RWPE1 (cell line): ENCODE measurements around the gene HHATL.

Source experiments
- CTCF ChIA-PET: fragments of 350-600 bp; sonication (Branson Sonifier 250); formaldehyde crosslinking; extraction: SDS; loops from one replicate; lab custom pipeline; 2021; lab: Yijun Ruan, JAX
- POLR2A ChIA-PET: fragments of 400-600 bp; formaldehyde crosslinking; extraction: SDS; loops from one replicate; lab custom pipeline; 2020; ENCODE audit warnings: antibody characterized with exemption; ENCODE audit not compliant: low non-redundant PET; lab: Yijun Ruan, JAX
- DNase-seq: peaks from one replicate; pipeline ENCODE4 v3.0.0; 2012; ENCODE audit warnings: low spot score
- H3K27ac ChIP-seq: fragments of 450-650 bp; 2 replicates; pipeline ENCODE4 v1.5.1; 2017
- TF ChIP-seq, protein P1 (sequence below): fragments of 450-650 bp; conservative IDR thresholded peaks from 2 replicates; pipeline ENCODE4 v1.5.1; 2017; ENCODE audit warnings: low read depth, mild to moderate bottlenecking

HHATL gene

DNA sequence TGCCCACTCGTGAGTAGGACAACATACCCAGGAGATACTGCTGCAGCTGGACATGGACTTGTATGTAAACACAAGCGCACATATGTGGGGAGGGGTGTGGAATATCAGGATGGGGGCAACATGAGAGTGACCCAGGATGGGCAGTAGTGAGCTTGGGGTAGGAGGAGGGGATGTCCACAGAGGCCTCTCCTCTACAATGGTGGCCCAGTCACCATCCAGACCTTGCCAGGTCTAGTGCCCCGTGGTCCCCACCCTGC, 49.4 kb downstream of the HHATL start:
- CTCF ChIA-PET, result no interaction called here
- POLR2A ChIA-PET, result no interaction called here
- peak overlapping the region; percentile 86 for H3K27ac ChIP-seq
- DNase-seq, result no peak
- TF ChIP-seq, protein P1, sequence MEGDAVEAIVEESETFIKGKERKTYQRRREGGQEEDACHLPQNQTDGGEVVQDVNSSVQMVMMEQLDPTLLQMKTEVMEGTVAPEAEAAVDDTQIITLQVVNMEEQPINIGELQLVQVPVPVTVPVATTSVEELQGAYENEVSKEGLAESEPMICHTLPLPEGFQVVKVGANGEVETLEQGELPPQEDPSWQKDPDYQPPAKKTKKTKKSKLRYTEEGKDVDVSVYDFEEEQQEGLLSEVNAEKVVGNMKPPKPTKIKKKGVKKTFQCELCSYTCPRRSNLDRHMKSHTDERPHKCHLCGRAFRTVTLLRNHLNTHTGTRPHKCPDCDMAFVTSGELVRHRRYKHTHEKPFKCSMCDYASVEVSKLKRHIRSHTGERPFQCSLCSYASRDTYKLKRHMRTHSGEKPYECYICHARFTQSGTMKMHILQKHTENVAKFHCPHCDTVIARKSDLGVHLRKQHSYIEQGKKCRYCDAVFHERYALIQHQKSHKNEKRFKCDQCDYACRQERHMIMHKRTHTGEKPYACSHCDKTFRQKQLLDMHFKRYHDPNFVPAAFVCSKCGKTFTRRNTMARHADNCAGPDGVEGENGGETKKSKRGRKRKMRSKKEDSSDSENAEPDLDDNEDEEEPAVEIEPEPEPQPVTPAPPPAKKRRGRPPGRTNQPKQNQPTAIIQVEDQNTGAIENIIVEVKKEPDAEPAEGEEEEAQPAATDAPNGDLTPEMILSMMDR, result no peak

DNA sequence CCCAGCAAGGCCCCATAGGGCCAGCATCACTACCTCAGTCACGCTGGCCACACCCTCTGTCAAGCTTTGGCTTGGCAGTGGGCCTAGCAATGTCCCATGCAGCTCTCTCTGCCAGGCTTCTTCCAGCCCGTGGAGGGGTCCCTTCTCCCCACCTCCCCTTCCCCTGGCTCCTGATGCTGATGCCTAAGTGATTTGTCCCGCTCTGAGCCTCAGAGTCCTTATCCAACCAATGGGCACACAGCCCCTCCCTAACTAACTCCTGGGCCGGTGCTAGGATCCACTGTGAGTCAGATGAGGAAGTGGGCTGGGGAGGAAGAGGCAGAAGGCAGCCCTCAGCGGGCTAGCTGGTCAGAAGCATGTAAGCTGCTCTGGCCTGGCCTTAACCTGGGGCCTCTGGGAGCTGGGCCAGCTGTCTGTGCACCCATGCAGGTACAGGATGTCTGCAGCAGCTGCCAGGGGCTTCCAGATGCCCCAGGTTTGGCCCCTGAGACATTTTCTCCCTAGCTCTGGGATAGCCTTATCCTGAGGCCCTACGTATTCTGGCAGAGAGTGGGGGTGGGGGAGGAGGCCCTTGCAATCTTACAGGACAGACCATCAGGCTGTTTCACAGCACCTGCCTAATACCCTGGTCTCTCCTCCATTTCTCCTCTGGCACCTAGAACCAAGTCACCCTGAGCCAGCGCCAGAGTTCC, 49.8 kb downstream of the HHATL start:
- TF ChIP-seq, protein P1, result no peak
- peak; percentile 68 for DNase-seq
- peak overlapping the region; percentile 86 for H3K27ac ChIP-seq
- ChIA-PET CTCF (interaction anchor here (0.7 kb wide), 1 partner anchor 91 kb away, joined by 5 read pairs; no protein-coding TSS in a partner anchor), POLR2A (interaction anchor here (0.6 to 0.7 kb wide), 2 partner anchors 53 to 93 kb away, joined by 3 read pairs; partner anchors contain the start of gene NKTR)

DNA sequence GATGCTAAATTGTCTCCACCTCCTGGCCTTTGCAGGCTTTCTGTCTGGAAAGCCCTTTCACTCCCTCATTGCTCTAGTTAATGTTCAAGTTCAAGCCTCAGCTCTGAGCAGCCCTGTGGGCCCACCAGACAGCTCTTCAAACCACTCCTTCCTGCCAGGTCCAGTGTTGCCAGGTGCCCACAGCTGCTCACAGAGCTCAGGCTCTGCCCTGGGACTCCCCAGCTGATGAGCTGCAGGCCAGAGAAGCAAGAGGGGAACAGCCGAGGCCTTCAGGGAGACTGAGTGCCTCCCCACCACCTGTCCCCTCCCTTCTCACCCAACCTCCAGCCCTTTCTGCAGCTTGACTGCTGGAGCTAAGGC, 50.4 kb downstream of the HHATL start:
- POLR2A ChIA-PET, result interaction anchor here (0.7 kb wide), 1 partner anchor 52 kb away, joined by 3 read pairs; the partner anchor contains the start of gene NKTR
- CTCF ChIA-PET, result interaction anchor here (0.7 kb wide), 1 partner anchor 92 kb away, joined by 5 read pairs; no protein-coding TSS in a partner anchor
- peak overlapping the region; percentile 86 for H3K27ac ChIP-seq
- DNase-seq, result no peak
- TF ChIP-seq, protein P1, result no peak

DNA sequence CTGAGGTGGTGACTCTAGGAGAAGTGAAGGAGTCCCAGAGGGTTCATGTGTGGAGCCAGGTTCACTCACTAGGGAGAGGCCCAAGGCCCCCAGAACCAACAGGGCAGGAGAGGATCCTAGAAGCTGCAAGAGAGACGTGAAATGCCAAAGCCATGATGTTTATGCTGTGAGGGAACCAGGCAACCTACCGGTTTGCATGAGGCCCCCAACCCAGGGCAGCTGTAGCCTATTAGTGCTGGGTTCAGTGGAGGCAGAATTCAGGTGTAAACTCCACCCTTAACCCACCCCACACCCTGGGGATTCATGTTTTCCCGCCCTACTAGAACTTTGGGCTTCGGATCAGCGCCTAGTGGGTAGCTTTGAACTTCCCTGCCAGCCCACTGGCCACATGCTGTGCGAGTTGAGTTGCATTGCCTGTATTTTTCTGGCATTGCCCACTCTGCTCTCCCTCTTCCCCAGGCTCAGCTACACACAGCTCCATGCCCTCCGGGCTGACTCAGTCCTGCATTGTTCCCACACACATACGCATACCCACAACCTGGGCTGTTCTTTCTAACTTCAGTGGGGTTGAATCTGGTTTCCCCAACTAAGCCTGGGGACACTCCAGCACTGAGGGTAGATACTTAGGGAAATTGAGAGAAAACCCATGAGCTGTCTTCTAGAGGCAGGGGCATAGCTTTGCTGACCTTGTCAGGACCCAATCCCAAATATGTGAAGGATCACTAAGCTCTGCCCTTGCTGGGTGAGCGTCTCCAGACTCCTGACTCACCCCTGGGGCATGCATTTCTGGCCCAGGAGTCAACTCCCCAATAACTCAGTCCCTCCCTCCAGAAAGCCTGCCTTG, 51.1 kb downstream of the HHATL start:
- POLR2A ChIA-PET, result no interaction called here
- CTCF ChIA-PET, result interaction anchor here (0.8 kb wide), 1 partner anchor 93 kb away, joined by 3 read pairs; no protein-coding TSS in a partner anchor
- DNase-seq, result peak; percentile 47
- H3K27ac ChIP-seq, result peak overlapping the region; percentile 86
- TF ChIP-seq, protein P1, result no peak

DNA sequence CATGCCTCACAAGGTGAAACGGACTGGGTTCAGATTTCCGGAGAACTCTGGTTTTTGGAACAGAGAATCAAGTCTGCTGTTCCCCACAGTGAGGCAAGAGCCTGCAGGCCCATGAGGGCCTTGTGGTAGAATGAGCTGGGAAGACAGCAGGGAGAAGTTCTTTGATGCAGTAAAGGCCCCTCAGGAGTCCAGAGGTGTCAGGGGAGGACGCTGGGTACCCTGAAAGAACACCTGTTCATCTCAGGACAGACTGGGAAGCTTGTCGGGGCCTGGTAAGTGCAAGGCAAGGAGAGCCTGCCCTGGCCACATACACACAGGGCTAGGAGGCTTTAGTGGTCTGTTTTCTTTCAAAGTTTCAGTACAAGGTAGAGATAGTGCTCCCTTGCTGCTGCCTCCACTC, 52.8 kb downstream of the HHATL start:
- H3K27ac ChIP-seq, result peak overlapping the region; percentile 86
- CTCF ChIA-PET, result interaction anchor here (0.6 kb wide), 1 partner anchor 95 kb away, joined by 3 read pairs; no protein-coding TSS in a partner anchor
- no peak for DNase-seq
- POLR2A ChIA-PET, result no interaction called here
- TF ChIP-seq, protein P1, result no peak

DNA sequence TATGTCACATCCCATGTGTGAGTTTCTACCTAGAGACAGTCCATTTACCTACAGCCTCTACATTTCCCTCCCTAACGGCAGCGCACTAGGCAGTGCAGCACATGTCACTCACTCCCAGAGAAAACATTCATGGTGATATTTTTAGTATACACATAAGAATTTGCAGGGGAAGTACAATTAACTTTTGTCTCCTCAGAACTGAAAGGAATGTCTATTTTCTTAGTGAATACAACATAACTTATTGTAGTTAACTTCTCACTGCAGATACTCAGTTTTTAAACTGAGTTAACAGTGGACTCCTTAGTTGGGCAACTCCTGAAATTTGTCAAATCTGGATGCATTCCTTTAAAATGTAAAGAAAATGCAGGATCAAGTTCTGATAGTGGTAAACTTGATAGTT, 53.6 kb downstream of the HHATL start:
- TF ChIP-seq, protein P1, result no peak

More for the DNA sequence above, 53.6 kb downstream of the HHATL start:
- CTCF ChIA-PET, result no interaction called here
- no peak overlapping the region for H3K27ac ChIP-seq
- POLR2A ChIA-PET, result no interaction called here
- DNase-seq, result no peak
